Hepatocyte (in vitro differentiated cells): ENCODE measurements around the gene PRLHR. TPM values are rescaled to one million over a fixed set of nuclear protein-coding genes. Genes with fewer than 3 reads are reported as not detected.
A peak's percentile ranks its signal among the peaks of the same experiment; 100 is the strongest.

Experiments
- DNase-seq: peaks from one replicate; pipeline ENCODE4 v3.0.0-alpha.2; 2016; ENCODE audit warnings: low spot score
- H2AFZ ChIP-seq: fragments of 200-600 bp; sonication (generic); 2 replicates; pipeline ENCODE4 v1.6.0; 2016; ENCODE audit warnings: antibody characterized with exemption, mild to moderate bottlenecking
- H3K27ac ChIP-seq: fragments of 200-600 bp; sonication (generic); 2 replicates; pipeline ENCODE4 v1.5.1; 2016; ENCODE audit warnings: mild to moderate bottlenecking
- H3K27me3 ChIP-seq: fragments of 200-600 bp; sonication (generic); 2 replicates; pipeline ENCODE4 v1.6.1; 2016
- H3K36me3 ChIP-seq: fragments of 200-600 bp; sonication (generic); replicated peaks from 2 replicates; pipeline ENCODE4 v1.5.1; 2016; ENCODE audit warnings: low read depth; ENCODE audit not compliant: insufficient read depth
- H3K4me1 ChIP-seq: fragments of 200-600 bp; sonication (generic); 2 replicates; pipeline ENCODE4 v1.5.1; 2016; ENCODE audit warnings: mild to moderate bottlenecking, moderate library complexity; ENCODE audit not compliant: insufficient read depth
- H3K4me2 ChIP-seq: fragments of 200-600 bp; sonication (generic); 2 replicates; pipeline ENCODE4 v1.6.0; 2016
- H3K4me3 ChIP-seq: fragments of 200-600 bp; sonication (generic); 2 replicates; pipeline ENCODE4 v1.5.1; 2016; ENCODE audit warnings: mild to moderate bottlenecking
- H3K79me2 ChIP-seq: fragments of 200-600 bp; sonication (generic); 2 replicates; pipeline ENCODE4 v1.6.0; 2017; ENCODE audit warnings: mild to moderate bottlenecking
- H3K9me2 ChIP-seq: fragments of 200-600 bp; sonication (generic); replicated peaks from 2 replicates; pipeline ENCODE4 v1.6.0; 2017; ENCODE audit warnings: mild to moderate bottlenecking; ENCODE audit not compliant: insufficient read depth
- H3K9me3 ChIP-seq: fragments of 200-600 bp; sonication (generic); 2 replicates; pipeline ENCODE4 v1.5.1; 2016; ENCODE audit warnings: low read depth, mild to moderate bottlenecking
- H4K20me1 ChIP-seq: fragments of 200-600 bp; sonication (generic); 2 replicates; pipeline ENCODE4 v1.6.0; 2016; ENCODE audit warnings: mild to moderate bottlenecking; ENCODE audit not compliant: insufficient read depth, poor library complexity, severe bottlenecking
- EZH2 ChIP-seq: fragments of 200-600 bp; sonication (generic); IDR thresholded peaks from 2 replicates; pipeline ENCODE4 v1.6.1; 2016; ENCODE audit warnings: antibody characterized with exemption, mild to moderate bottlenecking, borderline replicate concordance
- EZH2phosphoT487 ChIP-seq: fragments of 200-600 bp; sonication (generic); IDR thresholded peaks from one replicate; pipeline ENCODE4 v1.6.1; 2018; ENCODE audit warnings: antibody characterized with exemption, mild to moderate bottlenecking, low read depth, moderate library complexity; ENCODE audit not compliant: unreplicated experiment, severe bottlenecking
- WGBS: methylation state at CpG from one replicate; pipeline ENCODE4 v1.1.6; 2016; ENCODE audit warnings: low lambda C conversion rate; ENCODE audit errors: missing lambda C conversion rate; 5-methylcytosine and 5-hydroxymethylcytosine counted together
- polyA plus RNA-seq: library from polyadenylated mRNA; unstranded; fragments of >200 nt; fragmentation: Nextera tagmentation; extraction: Ambion mirVana; gene quantifications from 2 replicates; pipeline ENCODE4 v1.2.1, GENCODE V29; 2016
- total RNA-seq: library from RNA; depleted of rRNA; stranded (reverse); fragments of >200 nt; gene quantifications from 2 replicates; pipeline ENCODE4 v1.2.3, GENCODE V29; 2014
- TF ChIP-seq, protein P1 (sequence below): fragments of 200-600 bp; sonication (generic); IDR thresholded peaks from 2 replicates; pipeline ENCODE4 v1.5.1; 2016; ENCODE audit warnings: antibody characterized with exemption, mild to moderate bottlenecking; ENCODE audit not compliant: poor library complexity

The PRLHR gene
- total and polyA plus RNA-seq, 2 experiments from 2014 or later: not detected

DNA sequence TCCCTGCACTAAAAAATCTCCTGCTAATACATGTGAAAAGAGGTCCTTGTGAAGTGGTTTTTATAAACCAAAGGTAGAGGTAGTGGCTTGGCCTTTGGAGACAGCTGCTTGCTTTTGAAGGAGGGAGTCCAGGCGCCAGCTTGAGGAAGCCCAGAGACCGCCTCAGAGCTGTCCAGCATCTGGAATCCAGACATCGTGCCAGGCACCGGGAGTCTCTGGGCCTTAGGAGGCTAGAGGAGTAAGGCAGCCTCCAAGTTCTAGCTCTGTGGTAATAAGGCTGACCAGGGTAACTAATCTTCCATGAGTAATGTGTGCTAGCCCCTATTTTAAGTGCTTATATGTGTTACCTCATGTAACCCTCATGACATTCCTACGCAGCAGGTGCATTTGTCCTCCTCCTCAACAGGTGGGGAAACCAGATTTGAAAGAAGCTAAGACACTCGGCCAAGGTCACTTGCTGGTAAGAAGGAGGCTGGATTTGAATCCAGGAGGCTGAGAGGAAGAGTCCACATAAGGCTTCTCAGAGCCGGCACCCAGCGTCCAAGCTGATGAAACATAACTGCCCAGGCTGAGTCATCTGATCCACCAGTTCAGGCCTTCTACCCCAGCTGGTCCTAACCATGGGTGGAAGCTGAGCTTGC, 26.1 kb downstream of the PRLHR start:
- no peaks in the 10 kb centered on the region for H3K4me1 ChIP-seq
- no peak for DNase-seq
- 87% methylated on average over 8 of the region's 8 CpGs for WGBS

DNA sequence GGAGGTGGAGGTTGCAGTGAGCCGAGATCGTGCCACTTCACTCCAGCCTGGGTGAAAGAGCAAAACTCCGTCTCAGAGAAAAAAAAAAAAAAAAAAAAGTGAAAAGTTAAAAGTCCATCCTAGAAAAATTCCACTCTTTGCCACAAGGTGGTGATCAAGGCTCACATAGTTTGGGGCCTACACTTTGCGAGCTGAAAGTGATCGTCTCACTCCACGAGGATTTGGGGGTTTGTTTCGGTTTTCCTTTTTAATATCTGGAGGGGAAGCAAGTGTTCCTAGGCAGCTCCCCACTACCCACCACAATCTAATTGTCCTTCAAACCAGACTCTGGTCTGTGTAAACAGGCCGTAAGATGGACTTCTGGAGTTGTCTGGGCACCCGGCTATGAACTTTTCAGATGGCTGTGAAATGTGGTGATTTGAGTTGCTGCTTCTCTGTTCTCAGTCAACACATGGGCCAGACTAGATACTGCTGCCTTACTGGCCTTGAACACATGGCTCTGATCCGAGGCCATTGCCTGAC, 27.1 kb downstream of the PRLHR start:
- DNase-seq: peak; percentile 81
- Histone ChIP-seq H3K9me3 (no peaks in the 10 kb centered on the region), H2AFZ (no peak overlapping the region), H3K4me2 (peak overlapping the region; percentile 47), H3K79me2 (no peaks in the 10 kb centered on the region), H3K4me3 (no peak overlapping the region), H3K4me1 (no peaks in the 10 kb centered on the region), H4K20me1 (no peaks in the 10 kb centered on the region), H3K27me3 (no peaks in the 10 kb centered on the region), H3K9me2 (no peaks in the 10 kb centered on the region), H3K27ac (no peak overlapping the region), H3K36me3 (no peaks in the 10 kb centered on the region)
- TF ChIP-seq EZH2phosphoT487: no peak
- no peak for TF ChIP-seq EZH2
- TF ChIP-seq, protein P1, sequence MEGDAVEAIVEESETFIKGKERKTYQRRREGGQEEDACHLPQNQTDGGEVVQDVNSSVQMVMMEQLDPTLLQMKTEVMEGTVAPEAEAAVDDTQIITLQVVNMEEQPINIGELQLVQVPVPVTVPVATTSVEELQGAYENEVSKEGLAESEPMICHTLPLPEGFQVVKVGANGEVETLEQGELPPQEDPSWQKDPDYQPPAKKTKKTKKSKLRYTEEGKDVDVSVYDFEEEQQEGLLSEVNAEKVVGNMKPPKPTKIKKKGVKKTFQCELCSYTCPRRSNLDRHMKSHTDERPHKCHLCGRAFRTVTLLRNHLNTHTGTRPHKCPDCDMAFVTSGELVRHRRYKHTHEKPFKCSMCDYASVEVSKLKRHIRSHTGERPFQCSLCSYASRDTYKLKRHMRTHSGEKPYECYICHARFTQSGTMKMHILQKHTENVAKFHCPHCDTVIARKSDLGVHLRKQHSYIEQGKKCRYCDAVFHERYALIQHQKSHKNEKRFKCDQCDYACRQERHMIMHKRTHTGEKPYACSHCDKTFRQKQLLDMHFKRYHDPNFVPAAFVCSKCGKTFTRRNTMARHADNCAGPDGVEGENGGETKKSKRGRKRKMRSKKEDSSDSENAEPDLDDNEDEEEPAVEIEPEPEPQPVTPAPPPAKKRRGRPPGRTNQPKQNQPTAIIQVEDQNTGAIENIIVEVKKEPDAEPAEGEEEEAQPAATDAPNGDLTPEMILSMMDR: peak; percentile 74
- WGBS: 25% methylated on average over 10 of the region's 10 CpGs

More for the DNA sequence above, 26.1 kb downstream of the PRLHR start:
- Histone ChIP-seq H4K20me1 (no peaks in the 10 kb centered on the region), H3K9me2 (no peaks in the 10 kb centered on the region), H3K27me3 (no peaks in the 10 kb centered on the region), H2AFZ (no peak overlapping the region), H3K4me3 (no peak overlapping the region), H3K4me2 (no peak overlapping the region), H3K9me3 (no peaks in the 10 kb centered on the region), H3K79me2 (no peaks in the 10 kb centered on the region), H3K36me3 (no peaks in the 10 kb centered on the region), H3K27ac (no peak overlapping the region)
- no peak for TF ChIP-seq EZH2phosphoT487
- TF ChIP-seq, protein P1: no peak
- no peak for TF ChIP-seq EZH2

DNA sequence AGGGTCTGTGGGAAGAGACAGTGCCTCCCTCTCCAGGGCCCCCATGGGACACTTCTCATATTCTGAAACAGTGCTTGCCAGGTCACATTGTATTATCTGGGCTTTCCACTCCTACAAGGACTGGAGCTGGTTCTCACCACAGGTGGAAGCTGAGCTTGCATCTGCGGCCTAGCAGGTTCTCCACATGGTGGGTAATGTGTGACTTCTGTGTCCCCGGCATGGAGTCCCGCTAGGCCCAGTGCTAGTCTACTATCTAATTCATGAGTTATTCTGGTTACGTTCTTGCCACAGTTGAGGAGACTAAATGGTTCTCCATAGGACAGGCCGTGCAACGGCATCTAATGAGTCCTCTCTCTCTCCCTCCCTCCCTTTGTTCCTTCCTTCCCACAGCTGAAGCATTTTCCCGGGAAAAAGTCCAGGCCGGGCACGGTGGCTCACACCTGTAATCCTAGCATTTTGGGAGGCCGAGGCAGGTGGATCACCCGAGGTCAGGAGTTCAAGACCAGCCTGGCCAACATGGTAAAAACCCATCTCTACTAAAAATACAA, 27.7 kb downstream of the PRLHR start:
- H3K4me1 ChIP-seq: no peaks in the 10 kb centered on the region
- no peaks in the 10 kb centered on the region for H3K9me3 ChIP-seq
- H3K27me3 ChIP-seq: no peaks in the 10 kb centered on the region
- no peak for DNase-seq
- H2AFZ ChIP-seq: no peak overlapping the region
- H3K4me3 ChIP-seq: no peak overlapping the region
- no peaks in the 10 kb centered on the region for H4K20me1 ChIP-seq
- WGBS: 81% methylated on average over 11 of the region's 11 CpGs
- peak overlapping the region; percentile 47 for H3K4me2 ChIP-seq
- TF ChIP-seq, protein P1: no peak
- TF ChIP-seq EZH2: no peak
- TF ChIP-seq EZH2phosphoT487: no peak
- H3K79me2 ChIP-seq: no peaks in the 10 kb centered on the region
- H3K9me2 ChIP-seq: no peaks in the 10 kb centered on the region
- H3K36me3 ChIP-seq: no peaks in the 10 kb centered on the region
- no peak overlapping the region for H3K27ac ChIP-seq
